ENCODE results near the gene ZCCHC24. TPM values are rescaled to one million over a fixed set of nuclear protein-coding genes. Genes with fewer than 3 reads are reported as not detected.

ZCCHC24 gene
- total RNA-seq, 1 donor from 2014 or later: 57.0 TPM

- no peaks in the 10 kb centered on the region for H3K36me3 ChIP-seq
Measured at GRCh38 chr10:79367426-79368189, 77.8 kb downstream of the ZCCHC24 start.

GRCh38 chr10:79361726-79362397 is 83.6 kb downstream of the ZCCHC24 start:
- intact Hi-C loops (cut with DNase I): no loop called here
- DNase-seq (ENCODE audit: extremely low spot score in 2 of 2): no peak
- Histone ChIP-seq H3K36me3 (no peaks in the 10 kb centered on the region), H3K27me3 (no peaks in the 10 kb centered on the region), H3K9me3 (no peaks in the 10 kb centered on the region), H3K4me3 (no peak overlapping the region), H3K27ac (no peak overlapping the region), H3K4me1 (no peaks in the 10 kb centered on the region)
- TF ChIP-seq CTCF (IDR thresholded peaks at IDR 0.05) (no peak), POLR2AphosphoS5 (IDR thresholded peaks at IDR 0.05; ENCODE audit: insufficient read depth in 1 of 2, low read depth in 1 of 2) (no peak), POLR2A (IDR thresholded peaks at IDR 0.05) (no peak)

More at GRCh38 chr10:79367426-79368189, 77.8 kb downstream of the ZCCHC24 start:
- intact Hi-C loops (cut with DNase I): no loop called here
- Histone ChIP-seq H3K9me3 (no peaks in the 10 kb centered on the region), H3K4me1 (no peaks in the 10 kb centered on the region), H3K27ac (no peak overlapping the region), H3K4me3 (no peak overlapping the region), H3K27me3 (no peaks in the 10 kb centered on the region)
- no peak for TF ChIP-seq POLR2A (IDR thresholded peaks at IDR 0.05)
- no peak for TF ChIP-seq POLR2AphosphoS5 (IDR thresholded peaks at IDR 0.05; ENCODE audit: insufficient read depth in 1 of 2, low read depth in 1 of 2)
- no peak for TF ChIP-seq CTCF (IDR thresholded peaks at IDR 0.05)
- no peak for DNase-seq (ENCODE audit: extremely low spot score in 2 of 2)

GRCh38 chr10:79360499-79361342 is 84.7 kb downstream of the ZCCHC24 start:
- TF ChIP-seq POLR2A (IDR thresholded peaks at IDR 0.05): no peak
- TF ChIP-seq POLR2AphosphoS5 (IDR thresholded peaks at IDR 0.05; ENCODE audit: insufficient read depth in 1 of 2, low read depth in 1 of 2): no peak
- no peak for TF ChIP-seq CTCF (IDR thresholded peaks at IDR 0.05)
- intact Hi-C loops (cut with DNase I): no loop called here
- Histone ChIP-seq H3K4me1 (no peaks in the 10 kb centered on the region), H3K9me3 (no peaks in the 10 kb centered on the region), H3K4me3 (no peak overlapping the region), H3K36me3 (no peaks in the 10 kb centered on the region), H3K27ac (no peak overlapping the region), H3K27me3 (no peaks in the 10 kb centered on the region)
- DNase-seq (ENCODE audit: extremely low spot score in 2 of 2): peak; percentile 42 to 64

GRCh38 chr10:79359816-79360498 is 85.5 kb downstream of the ZCCHC24 start:
- Histone ChIP-seq H3K27ac (no peak overlapping the region), H3K36me3 (peaks cover 0 to 2% of the 10 kb centered on the region in 2 donors), H3K27me3 (no peaks in the 10 kb centered on the region), H3K4me1 (no peaks in the 10 kb centered on the region), H3K9me3 (no peaks in the 10 kb centered on the region), H3K4me3 (no peak overlapping the region)
- TF ChIP-seq POLR2AphosphoS5 (IDR thresholded peaks at IDR 0.05; ENCODE audit: insufficient read depth in 1 of 2, low read depth in 1 of 2): no peak
- no peak for TF ChIP-seq CTCF (IDR thresholded peaks at IDR 0.05)
- TF ChIP-seq POLR2A (IDR thresholded peaks at IDR 0.05): no peak
- DNase-seq (ENCODE audit: extremely low spot score in 2 of 2): peak in 1 of 2 donors; percentile 58
- intact Hi-C loops (cut with DNase I): no loop called here
